GM18502 (cell line): ENCODE measurements around the gene EXOSC6.
A peak's percentile ranks its signal among the peaks of the same experiment; 100 is the strongest.
"Not testable (repeated sequence)": the region's sequence is repeated elsewhere in the genome, so short reads cannot be mapped to it uniquely, and the experiment has no call there.

Source experiments
- ATAC-seq: cut with Tn5 transposase; IDR thresholded peaks from one replicate; pipeline ENCODE4 v1.9.1; 2021; ENCODE audit warnings: mild to moderate bottlenecking; ENCODE audit not compliant: unreplicated experiment, poor library complexity

Gene EXOSC6

GRCh38 chr16:70251629-70252354, at the start of gene EXOSC6:
Gene EXOSC6, minus strand, starts transcription at chr16:70251940. Its CDS starts 40 bp downstream, at chr16:70251900.
- ATAC-seq, result peak; percentile 90

DNA sequence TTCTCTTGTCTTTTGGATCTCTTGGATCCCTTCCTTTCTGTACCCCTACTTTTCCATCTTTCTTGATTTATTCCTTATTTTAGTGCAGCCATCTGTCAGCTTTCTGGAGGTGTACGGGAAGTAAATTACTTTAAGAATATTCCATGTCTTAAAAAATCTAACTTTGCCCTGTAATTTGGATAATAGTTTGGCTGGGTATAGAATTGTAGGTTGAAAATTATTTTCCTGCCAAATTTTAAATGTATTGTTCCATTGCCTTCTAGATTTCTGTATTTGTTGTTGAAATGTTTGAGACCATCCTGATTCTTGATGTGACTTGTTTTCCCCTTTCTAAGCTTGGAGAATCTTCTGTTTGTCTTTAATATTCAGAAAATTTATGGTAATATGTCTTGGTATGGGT, 49.4 kb upstream of the EXOSC6 start:
- no peak for ATAC-seq

GRCh38 chr16:70298988-70299938, 47.5 kb upstream of the EXOSC6 start, which contains the start of gene DDX19B:
Gene DDX19B, plus strand, starts transcription at chr16:70299186. Its CDS starts 112 bp downstream, at chr16:70299298.
- peak; percentile 88 for ATAC-seq

DNA sequence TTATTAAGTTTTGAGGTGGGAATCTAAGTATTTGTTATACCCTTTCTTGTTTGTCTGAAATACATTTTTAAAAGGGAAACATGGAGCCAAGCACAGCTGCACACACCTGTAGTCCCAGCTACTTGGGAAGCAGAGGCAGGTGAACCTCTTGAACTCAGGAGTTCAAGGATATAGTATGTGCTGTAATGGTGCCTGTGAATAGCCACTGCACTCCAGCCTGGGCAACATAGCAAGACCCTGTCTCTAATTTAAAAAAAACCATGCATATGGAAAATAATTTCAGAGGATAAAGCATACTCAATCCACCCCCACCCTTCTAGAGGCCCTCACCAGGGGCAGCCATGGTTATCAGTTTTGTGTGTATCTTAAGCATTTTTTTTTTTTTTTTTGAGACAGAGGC, 43.9 kb upstream of the EXOSC6 start:
- ATAC-seq, result no peak

- ATAC-seq, result no peak
Observed at GRCh38 chr16:70294385-70295025, 42.8 kb upstream of the EXOSC6 start.

DNA sequence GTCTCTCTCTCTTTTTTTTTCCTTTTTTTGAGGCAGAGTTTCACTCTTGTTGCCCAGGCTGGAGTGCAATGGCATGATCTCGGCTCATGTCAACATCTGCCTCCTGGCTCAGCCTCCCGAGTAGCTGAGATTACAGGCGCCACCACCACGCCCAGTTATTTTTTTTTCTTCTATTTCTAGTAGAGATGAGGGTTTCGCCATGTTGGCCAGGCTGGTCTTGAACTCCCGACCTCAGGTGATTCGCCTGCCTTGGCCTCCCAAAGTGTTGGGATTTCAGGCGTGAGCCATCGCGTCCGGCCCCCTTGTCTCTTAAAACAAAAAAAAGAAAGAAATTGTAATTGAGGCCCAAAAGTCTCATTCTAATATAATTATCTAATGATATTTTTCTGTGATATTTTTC, 40.4 kb upstream of the EXOSC6 start:
- not testable (repeated sequence) for ATAC-seq

- no peak for ATAC-seq
Observed at GRCh38 chr16:70290949-70291519, 39.3 kb upstream of the EXOSC6 start.

DNA sequence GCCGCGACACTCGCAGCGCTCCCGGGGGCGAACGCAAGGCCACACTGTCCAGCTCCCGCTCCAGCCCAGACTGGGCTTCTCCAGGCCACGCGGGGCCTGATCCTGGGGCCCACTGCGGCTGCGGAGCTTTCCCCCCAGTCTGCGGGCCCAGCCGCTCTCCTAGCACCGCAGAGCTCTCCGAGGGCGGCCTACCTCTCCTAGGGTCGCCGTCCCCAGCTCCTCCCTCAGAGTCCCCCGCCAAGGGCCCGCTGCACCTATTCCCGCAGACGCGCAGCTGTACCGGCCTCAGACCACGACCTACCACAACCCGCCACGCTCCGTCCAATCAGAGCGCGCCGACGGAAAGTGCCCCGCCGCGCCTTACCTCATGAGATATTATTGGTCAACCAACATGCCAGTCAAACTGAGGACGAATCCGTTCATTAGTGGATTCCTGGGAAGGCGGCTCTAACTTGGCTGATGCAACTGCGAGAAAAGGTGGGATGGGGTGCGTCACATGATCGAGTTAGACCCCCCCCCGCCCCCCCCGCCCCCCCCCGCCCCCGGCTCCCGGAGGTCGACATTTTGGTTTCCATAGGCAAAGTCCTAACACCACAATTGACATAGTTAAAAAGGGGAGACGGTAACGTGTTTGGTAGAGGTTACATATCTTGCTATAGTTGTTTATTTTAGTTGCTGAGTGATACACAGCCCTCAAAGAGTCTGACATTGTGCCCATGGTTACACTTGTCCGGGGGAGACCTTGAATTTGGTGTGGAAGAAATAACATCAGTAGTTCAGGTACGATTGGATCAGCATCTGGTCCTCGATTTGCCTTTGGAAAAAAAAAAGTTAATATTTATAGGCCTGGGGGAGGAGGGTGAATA, 37.7 kb upstream of the EXOSC6 start, which contains the start of gene AARS1:
TSS of gene AARS1 (minus strand) at position 278 of the 866 bp plus-strand sequence. CDS start 6,743 bp downstream, outside the sequence.
- ATAC-seq, result peak; percentile 97

DNA sequence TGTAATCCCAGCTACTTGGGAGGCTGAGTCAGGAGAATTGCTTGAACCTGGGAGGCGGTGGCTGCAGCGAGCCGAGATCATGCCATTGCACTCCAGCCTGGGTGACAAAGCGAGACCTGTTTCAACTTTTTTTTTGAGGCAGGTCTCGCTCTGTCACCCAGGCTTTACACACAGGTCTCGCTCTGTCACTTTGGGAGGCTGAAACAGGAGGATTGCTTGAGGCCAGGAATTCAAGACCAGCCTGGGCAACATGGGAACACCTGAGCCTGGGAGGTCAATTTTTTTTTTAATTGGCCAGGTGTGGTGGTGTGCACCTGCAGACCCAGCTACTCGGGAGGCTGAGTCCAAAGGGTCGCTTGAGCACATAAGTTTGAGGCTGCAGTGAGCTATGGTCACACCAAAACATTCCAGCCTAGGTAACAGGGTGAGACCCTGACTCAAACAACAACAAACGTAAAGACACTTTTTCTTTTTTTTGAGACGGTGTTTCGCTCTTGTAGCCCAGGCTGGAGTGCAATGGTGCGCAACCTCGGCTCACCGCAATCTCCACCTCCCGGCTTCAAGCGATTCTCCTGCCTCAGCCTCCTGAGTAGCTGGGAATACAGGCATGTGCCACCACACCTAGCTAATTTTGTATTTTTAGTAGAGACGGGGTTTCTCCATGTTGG, 35.7 kb upstream of the EXOSC6 start:
- not testable (repeated sequence) for ATAC-seq

- ATAC-seq, result no peak
Observed at GRCh38 chr16:70276392-70276791, 24.7 kb upstream of the EXOSC6 start.

GRCh38 chr16:70271696-70272095, 20.0 kb upstream of the EXOSC6 start:
- ATAC-seq, result no peak

DNA sequence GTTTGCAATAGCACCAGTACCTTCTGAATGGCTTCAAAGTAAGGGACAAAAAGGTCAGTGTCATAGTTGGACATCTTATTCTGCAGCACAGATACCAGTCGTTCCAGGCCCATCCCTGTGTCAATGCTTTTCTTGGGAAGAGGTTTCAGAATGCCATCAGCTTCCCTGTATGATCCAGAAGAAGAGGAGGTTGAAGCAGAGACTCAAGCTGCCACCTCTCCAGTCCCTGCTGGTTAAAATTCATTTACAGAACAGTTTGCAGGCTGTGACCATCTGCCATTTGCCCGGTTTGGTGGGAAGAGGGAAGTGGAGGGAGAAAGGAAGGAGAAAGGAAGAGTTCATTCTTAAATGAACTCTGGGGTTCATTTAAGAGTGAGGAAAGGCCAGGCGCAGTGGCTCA, 18.4 kb upstream of the EXOSC6 start:
- no peak for ATAC-seq

DNA sequence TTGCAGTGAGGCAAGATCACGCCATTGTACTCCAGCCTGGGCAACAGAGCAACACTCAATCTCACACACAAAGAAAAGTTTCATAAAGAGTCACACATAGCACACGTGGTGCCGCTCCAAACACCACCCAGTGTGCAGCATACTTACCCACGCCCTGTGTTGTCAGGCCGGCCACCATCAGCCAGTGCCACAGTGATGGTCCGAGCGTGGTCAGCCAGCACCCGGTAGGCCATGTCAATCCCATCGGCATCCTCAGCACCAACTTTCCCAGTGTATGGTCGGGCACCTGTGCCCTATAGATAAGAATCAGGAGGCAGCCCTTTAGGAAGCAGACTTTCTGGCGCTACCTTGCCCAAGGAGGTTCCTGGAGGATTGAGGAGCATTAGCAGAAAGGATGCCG, 17.7 kb upstream of the EXOSC6 start:
- ATAC-seq, result no peak

DNA sequence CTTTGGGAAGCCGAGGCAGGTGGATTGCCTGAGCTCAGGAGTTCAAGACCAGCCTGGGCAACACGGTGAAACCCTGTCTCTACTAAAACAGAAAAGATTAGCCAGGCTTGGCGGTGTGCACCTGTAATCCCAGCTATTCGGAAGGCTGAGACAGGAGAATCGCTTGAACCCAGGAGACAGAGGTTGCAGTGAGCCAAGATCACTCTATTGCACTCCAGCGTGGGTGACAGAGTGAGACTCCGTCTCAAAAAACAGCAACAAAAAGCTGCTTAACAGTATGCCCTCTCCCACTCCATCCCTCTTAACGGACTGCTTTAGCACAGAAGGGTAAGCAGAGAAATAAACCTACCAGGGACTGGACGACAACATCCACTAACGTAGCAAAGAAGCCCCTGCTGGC, 16.2 kb upstream of the EXOSC6 start:
- ATAC-seq, result not testable (repeated sequence)

- no peak for ATAC-seq
Observed at GRCh38 chr16:70267516-70267915, 15.8 kb upstream of the EXOSC6 start.

DNA sequence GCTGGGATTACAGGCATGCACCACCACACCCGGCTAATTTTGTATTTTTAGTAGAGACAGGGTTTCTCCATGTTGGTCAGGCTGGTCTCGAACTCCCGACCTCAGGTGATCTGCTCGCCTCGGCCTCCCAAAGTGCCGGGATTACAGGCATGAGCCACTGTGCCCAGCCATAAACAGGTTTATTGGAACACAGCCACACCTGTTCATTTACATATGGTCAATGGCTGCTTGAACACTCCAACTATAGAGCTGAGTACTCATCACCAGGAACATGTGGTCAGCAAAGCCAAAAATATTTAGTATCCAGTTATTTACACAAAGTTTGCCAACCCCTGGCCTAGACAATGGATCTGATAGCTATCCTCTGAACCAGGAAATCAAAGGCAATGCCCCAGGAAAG, 8.2 kb upstream of the EXOSC6 start:
- not testable (repeated sequence) for ATAC-seq

DNA sequence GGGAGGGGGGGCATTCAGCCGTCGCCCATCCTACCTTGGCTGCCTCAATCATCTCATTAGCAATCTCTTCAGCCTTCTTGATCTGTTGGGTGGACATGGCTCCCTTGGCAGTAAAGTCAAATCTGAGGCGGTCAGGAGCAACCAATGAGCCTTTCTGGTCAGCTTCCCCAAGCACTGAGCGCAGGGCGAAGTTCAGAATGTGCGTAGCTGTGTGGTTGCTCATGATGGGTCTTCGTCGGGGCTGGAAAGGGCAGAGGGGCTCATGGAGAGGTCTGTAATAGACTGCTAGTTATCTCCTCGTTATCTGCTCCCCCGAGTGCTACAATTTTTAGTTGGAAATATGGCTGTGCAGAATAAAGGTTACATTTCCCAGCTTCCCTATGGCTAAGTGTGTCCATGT, 7.2 kb upstream of the EXOSC6 start:
- no peak for ATAC-seq

GRCh38 chr16:70258065-70258464, 6.3 kb upstream of the EXOSC6 start:
- ATAC-seq, result no peak

DNA sequence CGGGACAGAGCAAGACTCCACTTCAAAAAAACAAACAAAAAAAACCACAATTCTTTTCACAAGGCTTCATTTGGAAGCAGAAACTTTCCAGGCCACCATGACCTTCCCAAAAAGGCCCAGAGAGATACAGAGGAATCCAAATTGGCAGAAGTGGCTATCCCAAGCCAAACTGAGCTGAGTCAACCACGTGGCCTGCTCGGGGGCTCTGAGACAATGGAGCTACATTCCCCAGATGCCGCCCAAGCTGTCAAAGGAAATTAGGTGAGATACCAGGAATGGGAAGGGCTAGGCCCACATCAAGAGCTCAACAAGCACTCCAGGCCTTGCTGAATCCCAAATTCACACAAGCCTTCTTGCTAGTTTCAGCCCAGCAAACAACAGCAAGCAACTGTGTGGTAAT, 5.7 kb upstream of the EXOSC6 start:
- ATAC-seq, result no peak
